HG02852 (cell line): ENCODE data around the gene NUMB.

Source experiments
- ATAC-seq: cut with Tn5 transposase; IDR thresholded peaks from one replicate; pipeline ENCODE4 v1.9.1; 2021; ENCODE audit warnings: mild to moderate bottlenecking, moderate library complexity; ENCODE audit not compliant: unreplicated experiment

Gene NUMB

DNA sequence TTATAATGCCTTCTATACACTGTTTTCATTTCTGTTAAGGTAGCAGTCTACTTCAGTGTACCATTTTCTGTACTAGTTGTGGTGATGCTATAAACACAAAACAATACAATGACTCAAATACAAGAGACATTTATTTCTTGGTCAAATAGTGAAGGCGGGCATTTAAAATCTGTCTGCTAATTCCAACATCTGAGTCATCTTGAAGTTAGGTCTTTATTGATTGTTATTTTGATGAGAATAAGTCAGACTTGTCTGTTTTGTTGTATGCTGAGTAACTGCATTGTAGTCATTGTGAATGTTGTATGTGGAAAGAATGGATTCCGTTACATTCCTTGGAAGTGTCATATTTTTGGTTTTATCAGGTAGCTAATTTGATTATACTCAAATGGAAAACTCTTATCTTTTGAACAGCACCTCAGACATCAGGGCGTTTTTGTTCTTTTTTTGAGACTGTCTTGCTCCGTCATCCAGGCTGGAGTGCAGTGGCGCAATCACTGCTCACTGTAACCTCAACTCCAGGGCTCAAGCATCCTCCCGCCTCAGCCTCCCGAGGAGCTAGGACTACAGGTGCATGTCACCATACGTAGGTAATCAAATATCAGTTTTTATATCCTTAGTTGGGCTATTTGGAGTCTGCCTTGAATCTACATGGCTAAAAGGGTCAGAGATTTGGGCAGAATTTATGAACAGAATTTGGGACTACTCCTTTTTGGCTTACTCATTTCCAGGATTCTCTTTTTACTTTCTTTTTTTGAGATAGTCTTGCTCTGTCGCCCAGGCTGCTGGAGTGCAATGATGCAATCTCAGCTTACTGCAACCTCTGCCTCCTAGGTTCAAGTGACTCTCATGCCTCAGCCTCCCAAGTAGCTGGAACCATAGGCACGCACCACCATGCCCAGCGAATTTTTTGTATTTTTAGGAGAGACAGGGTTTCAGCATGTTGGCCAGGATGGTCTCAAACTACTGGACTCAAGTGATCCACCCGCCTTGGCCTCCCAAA, 164.3 kb downstream of the NUMB start:
- ATAC-seq = no peak

DNA sequence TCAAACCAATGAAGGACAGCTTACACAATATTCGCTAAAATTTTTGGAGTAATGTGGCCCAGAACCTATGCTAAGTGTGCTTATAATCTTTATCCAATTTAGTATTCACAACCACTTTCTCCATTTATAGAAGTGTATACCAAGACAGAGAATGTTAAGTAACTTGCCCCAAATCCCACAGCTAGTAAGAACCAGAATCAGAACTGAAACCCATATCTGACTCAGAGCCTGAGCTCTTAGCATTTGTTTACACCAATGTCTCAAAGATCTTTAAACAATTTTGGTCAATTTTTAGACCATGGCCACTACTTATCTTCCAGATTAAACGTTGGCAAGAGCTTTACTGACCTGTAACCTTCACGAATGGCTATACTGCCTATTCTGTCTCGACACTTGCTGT, 168.1 kb downstream of the NUMB start:
- peak; percentile 77 for ATAC-seq

DNA sequence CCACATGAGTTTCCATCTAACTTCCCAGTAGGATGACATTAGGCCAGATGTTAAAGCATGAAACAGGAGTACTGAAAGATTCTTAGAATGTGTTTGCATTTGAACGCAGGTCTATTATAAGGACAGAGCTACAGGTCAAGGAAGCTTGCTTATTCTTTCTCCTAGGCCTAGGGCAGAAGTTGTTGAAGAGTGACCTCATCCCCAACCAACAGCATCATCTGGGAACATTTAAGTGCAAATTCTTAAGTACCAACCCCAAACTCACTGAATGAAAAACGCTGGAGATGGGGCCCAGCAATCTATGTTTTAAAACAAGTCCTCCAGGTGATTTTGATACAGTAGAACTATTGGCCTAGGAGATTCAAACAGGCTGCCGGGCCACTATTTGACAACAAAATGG, 168.6 kb downstream of the NUMB start:
- no peak for ATAC-seq

DNA sequence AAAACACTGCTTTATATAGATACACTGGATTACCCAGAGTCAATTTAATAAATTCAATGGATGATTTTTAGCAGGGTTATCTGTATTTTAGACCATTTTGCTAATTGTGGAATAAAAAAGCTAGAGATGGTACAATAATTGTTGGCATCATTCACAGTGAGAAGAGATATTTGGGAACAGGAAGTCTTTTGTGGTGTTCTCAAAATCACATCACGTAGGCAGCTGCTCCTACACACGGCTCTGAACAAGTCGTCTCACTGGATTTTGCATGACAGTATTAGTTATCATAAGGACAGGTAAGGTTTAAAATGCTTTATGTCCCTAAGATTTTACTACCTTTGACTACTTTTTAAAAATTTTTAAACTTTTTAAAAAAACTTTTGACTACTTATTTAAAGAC, 169.0 kb downstream of the NUMB start:
- no peak for ATAC-seq

DNA sequence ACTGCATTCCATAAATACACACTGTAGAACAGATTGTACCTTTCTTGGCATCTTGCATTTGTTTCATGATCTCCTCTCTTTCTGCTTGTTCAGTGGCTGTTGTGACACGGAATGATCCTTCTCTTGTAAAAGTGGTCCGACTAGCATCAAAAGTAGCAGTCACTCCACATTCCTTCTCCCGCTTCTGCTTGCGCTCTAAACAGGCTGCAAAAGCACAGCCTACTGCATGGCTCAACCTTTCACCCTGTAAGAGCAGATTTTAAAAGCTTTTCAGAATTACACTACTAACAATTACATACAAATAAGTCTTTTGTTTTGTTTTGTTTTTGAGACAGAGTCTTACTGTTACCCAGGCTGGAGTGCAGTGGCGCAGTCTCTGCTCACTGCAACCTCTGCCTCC, 171.3 kb downstream of the NUMB start:
- ATAC-seq = no peak

DNA sequence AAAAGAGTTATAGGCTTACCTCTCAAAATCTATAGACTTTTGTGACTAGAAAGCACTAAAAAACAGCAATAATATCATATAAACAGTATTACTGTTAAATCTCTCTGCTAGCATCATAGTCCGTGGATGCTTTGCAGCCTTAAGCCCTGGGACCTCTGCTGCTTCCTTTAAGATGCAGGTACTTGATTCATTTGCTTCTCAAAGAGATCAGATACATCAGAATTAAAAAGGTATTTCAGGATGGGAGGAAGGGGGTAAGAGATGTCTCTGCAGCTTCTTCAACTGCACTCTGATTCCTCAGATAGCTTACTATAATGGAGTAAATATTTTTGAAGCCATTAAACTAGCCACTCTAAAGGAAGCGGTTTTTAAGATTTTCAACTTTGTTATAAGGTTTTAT, 171.7 kb downstream of the NUMB start:
- no peak for ATAC-seq

DNA sequence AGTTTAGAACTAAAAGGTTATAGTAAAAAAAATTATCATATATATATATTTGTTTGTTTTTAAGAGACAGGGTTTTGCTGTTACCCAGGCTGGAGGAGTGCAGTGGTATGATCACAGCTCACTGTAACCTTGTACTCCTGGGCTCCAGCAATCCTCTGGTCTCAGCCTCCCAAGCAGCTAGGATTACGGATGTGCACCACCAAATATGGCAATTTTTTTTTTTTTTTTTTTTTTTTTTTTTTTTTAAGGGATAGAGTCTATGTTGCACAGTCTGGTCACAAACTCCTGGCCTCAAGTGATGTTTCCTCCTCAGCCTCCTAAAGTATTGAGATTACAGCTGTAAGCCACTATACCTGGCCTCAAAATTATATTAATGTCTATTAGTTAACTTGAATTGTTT, 172.4 kb downstream of the NUMB start:
- ATAC-seq = no peak

DNA sequence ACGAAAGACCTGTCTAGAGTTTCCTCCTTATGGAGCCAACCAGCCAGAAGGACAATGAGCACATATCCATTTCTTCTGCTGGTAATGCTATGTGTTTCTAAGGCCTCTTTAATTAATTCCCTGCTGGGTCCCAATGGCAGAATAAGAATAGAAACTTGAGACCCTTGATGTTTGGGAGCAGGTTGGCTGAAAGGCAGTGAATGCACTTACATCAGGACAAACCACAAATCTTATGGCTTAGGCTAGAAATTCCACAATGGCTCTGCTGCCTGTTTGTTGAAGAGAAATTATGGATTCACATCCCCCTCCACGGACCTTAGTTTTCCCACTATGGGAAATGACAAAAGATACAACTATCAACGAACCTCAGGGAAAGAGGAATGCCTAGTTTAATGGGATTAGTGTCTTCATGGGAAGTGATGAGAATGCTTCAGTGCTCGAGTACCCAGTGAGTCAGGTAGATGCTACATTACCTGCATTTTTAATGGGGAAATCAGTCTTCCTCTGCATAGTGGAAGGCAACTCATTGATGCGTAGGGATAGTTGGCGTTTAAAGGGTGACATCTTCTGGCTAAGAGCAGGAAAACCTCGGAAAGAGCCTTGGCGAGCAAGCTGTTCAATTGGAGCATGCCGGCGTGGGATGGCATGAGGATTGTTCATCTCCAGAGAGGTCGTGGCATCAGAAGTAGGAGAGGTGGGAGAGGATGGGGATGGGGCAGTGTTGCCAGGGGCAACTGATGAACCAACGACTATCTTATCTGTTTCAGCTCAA, 174.6 kb downstream of the NUMB start:
- no peak for ATAC-seq

DNA sequence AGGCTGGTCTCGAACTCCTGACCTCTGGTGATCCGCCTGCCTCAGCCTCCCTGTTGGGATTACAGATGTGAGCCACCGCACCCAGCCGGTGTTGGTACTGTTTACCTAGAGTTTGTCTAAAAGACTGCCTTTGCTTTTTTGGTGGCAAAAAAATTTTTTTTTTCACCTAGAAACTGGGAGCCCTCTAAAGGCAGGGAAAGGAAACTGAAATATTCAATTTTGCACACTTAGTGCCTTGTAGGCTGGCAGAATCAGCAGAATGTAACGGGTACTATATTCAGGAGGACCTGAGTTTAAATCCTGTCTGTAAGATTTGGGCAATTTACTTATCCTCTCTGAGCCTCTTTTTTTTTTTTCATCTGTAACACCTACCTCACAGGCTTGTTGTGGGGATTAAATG, 177.4 kb downstream of the NUMB start:
- ATAC-seq = no peak

DNA sequence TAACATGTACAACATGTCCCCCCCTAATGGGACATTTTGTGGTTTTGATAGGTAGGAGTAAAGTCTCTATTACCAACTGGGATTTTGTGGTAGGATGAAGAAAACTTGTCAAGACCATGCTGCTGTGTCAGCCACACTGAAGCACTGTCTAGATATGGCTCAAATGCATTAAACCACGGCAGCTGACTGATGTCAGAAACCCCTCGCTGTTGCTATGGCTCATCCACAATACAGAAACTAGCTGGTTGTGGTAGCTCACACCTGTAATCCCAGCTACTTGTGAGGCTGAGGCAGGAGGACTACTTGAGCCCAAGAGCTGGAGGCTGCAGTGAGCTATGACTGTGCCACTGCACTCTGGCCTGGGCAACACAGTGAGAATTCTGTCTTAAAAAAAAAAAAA, 181.0 kb downstream of the NUMB start:
- no peak for ATAC-seq

DNA sequence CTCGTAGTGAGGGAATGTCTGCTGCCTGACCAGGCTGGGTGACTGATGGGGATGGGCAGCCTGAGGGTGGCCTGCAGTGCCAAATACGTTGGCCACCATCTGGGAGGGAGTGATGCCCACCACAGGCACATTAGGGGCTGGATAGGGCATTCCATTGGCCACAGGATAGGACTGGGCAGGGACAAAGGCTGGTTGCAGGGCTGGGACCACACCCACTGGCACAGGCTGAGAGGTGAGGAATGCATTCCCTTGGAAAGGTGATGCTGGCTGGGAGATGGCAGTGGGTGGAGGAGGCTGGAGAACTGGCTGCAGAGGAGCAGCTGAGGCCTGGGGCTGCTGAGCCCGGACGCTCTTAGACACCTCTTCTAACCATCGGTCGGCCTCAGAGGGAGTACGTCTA, 181.5 kb downstream of the NUMB start:
- ATAC-seq = no peak

DNA sequence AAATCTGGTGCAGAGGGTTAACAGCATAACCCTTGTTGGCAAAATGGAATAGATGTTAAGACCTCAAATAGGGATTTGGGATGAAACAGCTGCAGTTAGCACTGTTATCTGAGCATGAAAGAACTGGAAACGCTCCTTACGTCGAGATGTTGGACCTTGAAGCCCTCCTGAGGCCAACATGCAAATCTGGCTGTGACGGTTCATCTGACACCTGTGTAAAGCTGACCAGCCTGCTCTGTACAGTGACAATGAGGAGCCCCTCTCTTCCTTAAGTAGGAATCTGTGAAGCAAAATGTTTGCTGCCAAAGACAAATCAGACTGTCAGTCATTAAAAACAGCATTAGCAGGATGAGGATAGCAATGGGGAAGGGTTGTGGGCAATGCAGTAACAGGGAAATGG, 184.5 kb downstream of the NUMB start:
- no peak for ATAC-seq

DNA sequence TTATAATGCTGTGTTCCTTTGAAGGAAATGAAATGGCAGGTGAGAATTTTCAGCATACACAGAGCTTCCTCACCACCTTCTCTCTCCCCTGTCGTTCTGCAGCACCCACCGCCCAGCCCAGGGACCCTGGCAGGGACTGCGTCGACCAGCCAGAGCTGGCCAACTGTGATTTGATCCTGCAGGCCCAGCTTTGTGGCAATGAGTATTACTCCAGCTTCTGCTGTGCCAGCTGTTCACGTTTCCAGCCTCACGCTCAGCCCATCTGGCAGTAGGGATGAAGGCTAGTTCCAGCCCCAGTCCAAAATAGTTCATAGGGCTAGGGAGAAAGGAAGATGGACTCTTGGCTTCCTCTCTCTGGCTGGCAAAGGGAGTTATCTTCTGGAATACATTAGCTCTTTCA, 186.0 kb downstream of the NUMB start:
- ATAC-seq = no peak

DNA sequence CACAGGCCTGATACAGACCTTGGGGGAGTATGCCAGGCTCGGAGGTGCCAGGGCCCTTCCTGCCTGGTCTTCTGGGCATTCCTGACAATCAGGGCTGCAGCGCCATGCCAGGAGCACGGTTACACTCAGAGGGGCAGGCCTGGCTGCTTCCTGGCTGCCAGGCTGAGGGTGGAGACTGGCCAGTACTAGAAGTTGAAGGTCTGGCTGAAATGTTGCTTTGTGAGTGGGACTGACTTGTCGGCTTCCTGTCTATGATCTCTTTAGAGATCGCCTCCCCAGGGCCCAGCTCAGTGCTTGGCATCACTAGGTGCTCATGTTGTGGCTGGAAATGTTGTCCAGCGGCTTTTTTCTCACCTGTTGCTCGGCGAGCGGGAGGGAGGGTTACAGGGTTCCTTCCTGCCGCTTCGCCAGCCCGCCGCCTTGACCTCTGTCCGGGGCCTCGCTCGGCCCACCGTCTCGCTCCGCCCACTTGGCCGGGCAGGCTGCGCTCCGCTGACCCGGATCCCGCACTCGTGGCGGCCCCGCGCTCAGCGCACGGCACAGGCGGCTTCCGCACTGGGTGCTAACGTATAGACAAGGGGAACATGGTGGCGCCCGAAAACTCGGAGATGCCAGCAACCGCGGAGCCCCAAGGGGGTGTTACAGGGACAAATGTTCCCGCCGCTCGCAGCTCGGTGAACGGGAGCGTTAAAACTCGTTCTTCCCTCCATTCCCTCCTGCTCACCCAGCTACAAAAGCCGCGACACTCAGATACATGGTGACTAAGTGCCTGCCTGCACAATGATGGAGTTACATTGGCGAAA, 188.4 kb downstream of the NUMB start:
- ATAC-seq = peak; percentile 70

DNA sequence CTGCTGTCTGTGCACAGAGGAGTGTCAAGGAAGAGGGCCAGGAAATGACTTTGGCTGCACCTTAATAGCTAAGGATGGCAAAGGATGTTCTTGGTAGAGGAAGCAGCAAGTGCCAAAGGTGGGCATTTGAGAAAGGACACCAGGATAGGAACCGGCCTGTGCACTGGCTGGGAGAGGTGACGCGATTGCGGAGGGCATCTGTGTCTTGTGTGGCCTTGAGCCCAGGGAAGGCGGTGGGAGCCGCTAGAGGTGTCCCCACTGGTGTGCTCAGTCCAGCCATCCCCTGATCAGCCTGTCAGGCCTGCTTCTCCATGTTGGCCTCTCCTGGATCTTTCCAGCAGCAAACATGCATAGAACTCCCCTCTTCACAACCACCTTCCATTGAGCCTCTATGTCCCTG, 190.9 kb downstream of the NUMB start:
- no peak for ATAC-seq

DNA sequence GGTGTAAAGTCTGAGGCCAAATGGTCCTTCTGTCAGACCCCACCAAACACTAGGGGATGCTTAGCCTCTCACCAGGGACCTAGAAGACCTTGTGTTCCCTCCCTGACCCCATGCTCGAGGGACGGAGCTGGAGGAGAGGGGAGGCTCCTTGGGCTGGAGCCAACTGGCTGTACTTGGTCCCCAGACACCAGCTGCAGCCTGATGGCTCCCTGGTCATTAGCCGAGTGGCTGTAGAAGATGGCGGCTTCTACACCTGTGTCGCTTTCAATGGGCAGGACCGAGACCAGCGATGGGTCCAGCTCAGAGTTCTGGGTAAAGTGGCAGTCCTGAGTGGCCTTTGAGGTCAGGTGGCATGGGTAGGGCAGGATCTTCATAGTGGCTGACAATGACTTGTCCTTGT, 192.0 kb downstream of the NUMB start:
- no peak for ATAC-seq

DNA sequence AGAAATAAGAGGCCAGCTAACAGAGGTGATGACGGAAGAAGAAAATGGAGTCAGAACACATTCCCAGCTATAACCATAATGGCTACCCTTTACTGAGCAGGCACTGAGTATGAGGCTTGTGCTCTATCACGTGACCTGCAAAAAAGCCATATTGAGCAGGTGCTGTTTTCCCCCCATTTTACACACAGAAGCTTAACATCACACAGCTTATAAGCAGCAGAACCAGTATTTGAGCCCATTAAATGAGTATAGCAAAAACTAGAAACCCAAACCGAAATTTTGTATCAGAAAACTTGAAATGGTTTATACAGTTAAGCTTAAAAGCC, 192.7 kb downstream of the NUMB start:
- no peak for ATAC-seq

DNA sequence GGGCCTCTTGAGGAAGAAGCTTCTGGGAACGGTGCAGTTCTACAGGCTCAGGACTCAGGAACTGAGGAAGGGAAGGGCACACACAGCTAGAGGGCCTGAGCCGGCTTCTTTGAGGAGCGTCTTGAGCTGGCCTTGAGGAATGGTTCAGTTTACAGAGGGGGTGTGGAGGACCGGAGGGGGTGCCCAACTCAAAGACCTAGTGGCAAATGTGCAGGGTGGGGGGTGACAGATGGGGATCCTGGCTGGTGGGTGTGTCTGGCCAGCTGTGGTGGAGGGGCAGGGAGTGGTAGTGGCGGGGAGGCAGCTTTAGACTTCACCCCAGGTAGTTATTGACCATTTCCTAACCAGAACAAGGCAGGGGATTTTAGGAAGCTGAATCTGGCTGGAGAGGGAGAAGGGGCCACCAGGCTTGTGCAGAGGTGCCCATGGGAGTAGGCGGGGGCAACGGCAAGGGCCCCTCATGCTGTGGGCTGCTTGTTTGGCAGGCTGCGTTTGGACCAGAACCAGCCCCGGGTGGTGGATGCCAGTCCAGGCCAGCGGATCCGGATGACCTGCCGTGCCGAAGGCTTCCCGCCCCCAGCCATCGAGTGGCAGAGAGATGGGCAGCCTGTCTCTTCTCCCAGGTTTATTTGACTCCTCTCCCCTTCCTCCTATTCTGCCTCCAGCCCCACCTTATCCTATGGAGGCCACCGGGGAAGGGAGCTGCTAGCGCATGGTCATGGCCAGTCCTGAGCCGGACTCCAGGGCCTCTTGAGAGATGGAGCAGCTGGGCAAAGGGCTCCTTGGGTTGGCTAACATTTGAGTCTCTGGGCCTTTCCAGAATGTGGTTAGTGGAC, 193.2 kb downstream of the NUMB start:
- ATAC-seq = no peak

DNA sequence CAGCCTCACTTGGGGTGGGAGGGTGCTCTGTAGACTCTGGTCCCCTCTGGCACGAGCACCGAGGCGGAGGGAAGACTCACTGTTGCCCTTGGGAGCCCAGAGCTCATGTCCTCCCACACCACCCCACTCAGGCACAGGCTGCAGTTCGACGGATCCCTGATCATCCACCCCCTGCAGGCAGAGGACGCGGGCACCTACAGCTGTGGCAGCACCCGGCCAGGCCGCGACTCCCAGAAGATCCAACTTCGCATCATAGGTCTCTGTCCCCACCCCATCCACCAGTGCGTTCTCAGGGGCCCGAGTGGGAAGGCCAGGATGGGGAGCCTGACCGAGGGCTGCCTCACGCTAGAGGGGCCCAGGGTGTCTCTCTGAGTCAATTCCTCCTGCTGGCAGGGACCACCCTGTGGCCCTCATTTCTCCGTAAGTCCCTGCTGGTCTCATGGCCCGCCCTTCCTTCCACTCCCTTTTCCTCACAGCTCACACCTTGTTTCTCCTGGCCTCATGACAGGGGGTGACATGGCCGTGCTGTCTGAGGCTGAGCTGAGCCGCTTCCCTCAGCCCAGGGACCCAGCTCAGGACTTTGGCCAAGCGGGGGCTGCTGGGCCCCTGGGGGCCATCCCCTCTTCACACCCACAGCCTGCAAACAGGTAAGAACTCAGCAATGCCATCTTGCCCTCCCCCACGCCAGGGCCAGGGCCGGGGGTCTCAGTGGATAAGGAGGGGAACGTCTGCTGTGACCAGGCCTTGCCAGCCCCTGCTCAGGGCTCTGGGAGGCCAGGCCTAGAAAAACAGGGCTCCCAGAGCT, 194.1 kb downstream of the NUMB start:
- ATAC-seq = no peak

DNA sequence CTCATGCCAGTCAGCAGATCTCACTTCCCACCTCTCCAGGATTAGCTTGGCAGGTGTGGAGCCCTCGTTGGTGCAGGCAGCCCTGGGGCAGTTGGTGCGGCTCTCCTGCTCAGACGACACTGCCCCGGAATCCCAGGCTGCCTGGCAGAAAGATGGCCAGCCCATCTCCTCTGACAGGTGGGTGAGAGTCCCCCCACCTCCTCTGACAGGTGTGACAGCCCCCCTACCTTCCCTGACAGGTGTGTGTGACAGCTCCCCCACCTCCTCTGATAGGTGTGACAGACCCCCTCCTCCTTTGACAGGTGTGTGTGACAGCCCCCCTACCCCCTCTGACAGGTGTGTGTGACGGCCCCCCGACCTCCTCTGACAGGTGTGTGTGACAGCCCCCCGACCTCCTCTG, 194.7 kb downstream of the NUMB start:
- ATAC-seq = no peak
